Prostate gland (tissue), 2 donors: ENCODE results near the gene SESN1.

Experiments used
- POLR2A ChIP-seq: fragments of 450-650 bp; IDR thresholded peaks from one replicate; pipeline ENCODE4 v1.6.1; 2016; ENCODE audit warnings: antibody characterized with exemption, mild to moderate bottlenecking
- TF ChIP-seq, protein P1 (sequence below), 4 experiments: fragments of 200-600 bp in 2 of 4; fragments of 450-650 bp in 2 of 4; sonication (generic) in 2 of 4; IDR thresholded peaks; 1 replicate in 3 of 4; 2 replicates in 1 of 4; pipeline ENCODE4 v1.5.1; 2016 to 2019; ENCODE audit warnings: antibody characterized with exemption in 4 of 4, mild to moderate bottlenecking in 2 of 4, moderate library complexity in 2 of 4

DNA sequence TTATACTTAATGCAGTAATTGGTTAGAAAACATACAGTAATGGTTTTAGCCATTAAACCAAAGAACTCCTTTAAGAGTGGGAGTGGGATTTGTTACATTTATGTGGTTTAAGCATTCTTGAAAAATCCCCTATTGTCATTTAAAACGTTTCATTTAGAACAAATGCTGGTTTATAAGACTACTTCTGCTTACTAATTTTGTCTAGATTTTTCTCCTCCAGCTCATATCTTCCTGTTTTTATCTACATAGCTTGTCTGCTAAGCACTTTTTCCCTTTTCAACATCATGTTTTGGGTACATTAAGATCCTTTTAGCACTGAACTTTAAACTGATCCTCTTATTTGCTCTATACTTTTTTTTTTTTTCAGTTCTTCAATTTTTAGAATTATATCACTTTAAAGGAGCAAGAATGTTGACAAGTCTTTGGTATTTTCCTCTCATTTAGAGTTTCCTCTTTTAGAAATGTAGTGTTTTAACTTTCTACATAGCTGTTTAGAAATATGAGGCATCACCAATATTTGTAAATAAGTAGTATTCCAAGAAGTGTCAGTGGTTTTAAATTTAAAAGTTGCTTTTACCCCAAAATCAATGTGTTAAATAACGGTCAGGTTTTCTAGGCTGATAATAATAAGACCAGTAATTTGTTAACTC, 80.9 kb downstream of the SESN1 start:
- no peak for TF ChIP-seq POLR2A
- TF ChIP-seq, protein P1, sequence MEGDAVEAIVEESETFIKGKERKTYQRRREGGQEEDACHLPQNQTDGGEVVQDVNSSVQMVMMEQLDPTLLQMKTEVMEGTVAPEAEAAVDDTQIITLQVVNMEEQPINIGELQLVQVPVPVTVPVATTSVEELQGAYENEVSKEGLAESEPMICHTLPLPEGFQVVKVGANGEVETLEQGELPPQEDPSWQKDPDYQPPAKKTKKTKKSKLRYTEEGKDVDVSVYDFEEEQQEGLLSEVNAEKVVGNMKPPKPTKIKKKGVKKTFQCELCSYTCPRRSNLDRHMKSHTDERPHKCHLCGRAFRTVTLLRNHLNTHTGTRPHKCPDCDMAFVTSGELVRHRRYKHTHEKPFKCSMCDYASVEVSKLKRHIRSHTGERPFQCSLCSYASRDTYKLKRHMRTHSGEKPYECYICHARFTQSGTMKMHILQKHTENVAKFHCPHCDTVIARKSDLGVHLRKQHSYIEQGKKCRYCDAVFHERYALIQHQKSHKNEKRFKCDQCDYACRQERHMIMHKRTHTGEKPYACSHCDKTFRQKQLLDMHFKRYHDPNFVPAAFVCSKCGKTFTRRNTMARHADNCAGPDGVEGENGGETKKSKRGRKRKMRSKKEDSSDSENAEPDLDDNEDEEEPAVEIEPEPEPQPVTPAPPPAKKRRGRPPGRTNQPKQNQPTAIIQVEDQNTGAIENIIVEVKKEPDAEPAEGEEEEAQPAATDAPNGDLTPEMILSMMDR (IDR thresholded peaks at IDR 0.05), result no peak
